SH-SY5Y (cell line): ENCODE measurements around the gene DOCK2.

ENCODE experiments used
- GATA2 ChIP-seq: IDR thresholded peaks from 2 replicates; pipeline ENCODE4 v1.6.1; 2011; ENCODE audit warnings: mild to moderate bottlenecking, low read depth, low read length
- GATA3 ChIP-seq: IDR thresholded peaks from 2 replicates; pipeline ENCODE4 v1.6.1; 2011; ENCODE audit warnings: low read depth, mild to moderate bottlenecking, low read length, moderate library complexity

GRCh38 chr5:169651526-169651925, 14.5 kb downstream of the DOCK2 start:
- TF ChIP-seq GATA2 (no peak), GATA3 (no peak)
